Thymus (tissue), 11 donors: ENCODE measurements around the gene KAZALD1. TPM values are rescaled to one million over a fixed set of nuclear protein-coding genes. Genes with fewer than 3 reads are reported as not detected.

Experiments used
- DNase-seq, 9 donors: peaks; one replicate each; pipeline ENCODE4 v3.0.0-alpha.2; 2013; ENCODE audit warnings: low spot score in 9 of 9, low read depth in 6 of 9, missing footprints in 1 of 9
- H3K27ac ChIP-seq, 2 donors: one replicate each; pipeline ENCODE4 v1.5.1; 2013; ENCODE audit warnings: control low read depth in 1 of 2, low read depth in 1 of 2, low read length in 1 of 2, mild to moderate bottlenecking in 1 of 2, moderate library complexity in 1 of 2
- H3K27me3 ChIP-seq, 2 donors: one replicate each; pipeline ENCODE4 v1.5.1; 2013; ENCODE audit warnings: low read length in 1 of 2; ENCODE audit not compliant: control insufficient read depth in 2 of 2, insufficient read depth in 1 of 2
- H3K36me3 ChIP-seq, 2 donors: one replicate each; pipeline ENCODE4 v1.5.1; 2013; ENCODE audit warnings: low read length in 1 of 2, mild to moderate bottlenecking in 1 of 2, moderate library complexity in 1 of 2; ENCODE audit not compliant: control insufficient read depth in 2 of 2, insufficient read depth in 2 of 2
- H3K4me1 ChIP-seq, 2 donors: one replicate each; pipeline ENCODE4 v1.5.1; 2013; ENCODE audit warnings: low read length in 2 of 2; ENCODE audit not compliant: control insufficient read depth in 2 of 2, insufficient read depth in 2 of 2
- H3K4me3 ChIP-seq, 2 donors: one replicate each; pipeline ENCODE4 v1.5.1; 2013; ENCODE audit warnings: low read length in 2 of 2, control low read depth in 1 of 2, mild to moderate bottlenecking in 1 of 2
- H3K9me3 ChIP-seq, 2 donors: one replicate each; pipeline ENCODE4 v1.5.1; 2013; ENCODE audit warnings: low read length in 1 of 2, mild to moderate bottlenecking in 1 of 2; ENCODE audit not compliant: control insufficient read depth in 2 of 2, insufficient read depth in 1 of 2
- WGBS: extraction: QIAGEN DNeasy Blood & Tissue Kit; methylation state at CpG from one replicate; pipeline ENCODE4 v1.1.7; 2013; 5-methylcytosine and 5-hydroxymethylcytosine counted together
- polyA plus RNA-seq: library from polyadenylated mRNA; stranded (reverse); fragments of 200-250 nt; gene quantifications from one replicate; pipeline ENCODE4 v1.2.3, GENCODE V29; 2013
- total RNA-seq: library from RNA; stranded (reverse); fragments of 120-200 nt; gene quantifications from one replicate; pipeline ENCODE4 v1.2.4, GENCODE V29; 2013
- donor health status: healthy.

The KAZALD1 gene
- total and polyA plus RNA-seq, 2 donors, result 2.3 to 2.8 TPM

DNA sequence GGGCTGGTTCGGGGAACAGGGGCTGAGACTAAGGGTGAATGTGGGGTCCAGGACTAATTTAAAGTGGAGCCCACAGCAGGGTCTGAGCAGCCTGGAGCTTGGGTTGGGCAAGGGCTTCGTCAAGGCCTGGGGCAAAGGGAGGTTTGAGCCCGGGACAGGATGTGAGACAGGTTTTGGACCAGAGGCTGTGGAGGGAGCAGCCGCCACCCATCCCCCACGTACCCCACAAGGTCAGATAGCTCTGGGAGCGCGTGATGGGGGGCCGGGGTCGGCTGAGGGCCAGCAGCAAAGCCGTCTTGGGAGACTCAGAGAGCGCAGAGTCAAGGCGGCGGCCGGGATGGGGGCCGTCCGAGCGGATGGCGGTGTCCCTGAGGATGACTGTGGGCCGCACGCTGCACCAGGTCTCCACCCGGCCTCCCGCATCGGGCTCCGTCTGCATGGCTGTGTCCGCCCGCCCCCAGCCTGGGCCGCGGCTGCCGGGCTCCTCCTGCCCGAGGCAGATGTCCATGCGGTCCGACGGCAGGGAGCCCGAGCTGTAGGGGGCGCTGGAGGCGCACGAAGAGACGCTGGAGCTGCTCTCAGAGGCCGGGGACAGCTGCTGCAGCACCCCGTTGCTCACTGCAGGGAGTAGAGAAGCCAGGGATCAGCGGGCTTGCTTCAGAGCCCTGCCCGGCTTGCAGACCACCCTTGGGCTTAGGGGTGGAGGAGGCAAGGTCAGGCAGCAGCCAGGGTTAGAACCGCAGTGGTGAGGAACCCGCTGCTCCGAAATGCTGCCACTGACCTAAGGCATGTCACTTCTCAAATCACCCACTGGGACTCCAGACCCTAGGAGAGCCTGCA, 43.0 kb upstream of the KAZALD1 start:
- WGBS, result 29% methylated on average over 45 of the region's 45 CpGs
- no peak overlapping the region for H3K4me3 ChIP-seq
- no peaks in the 10 kb centered on the region for H3K36me3 ChIP-seq
- peak in 2 of 9 donors; percentile 49 to 54 for DNase-seq
- peaks cover 0 to 5% of the 10 kb centered on the region in 2 donors for H3K4me1 ChIP-seq
- H3K27me3 ChIP-seq, result peaks cover 16 to 82% of the 10 kb centered on the region in 2 donors
- no peak overlapping the region for H3K27ac ChIP-seq
- H3K9me3 ChIP-seq, result no peaks in the 10 kb centered on the region

DNA sequence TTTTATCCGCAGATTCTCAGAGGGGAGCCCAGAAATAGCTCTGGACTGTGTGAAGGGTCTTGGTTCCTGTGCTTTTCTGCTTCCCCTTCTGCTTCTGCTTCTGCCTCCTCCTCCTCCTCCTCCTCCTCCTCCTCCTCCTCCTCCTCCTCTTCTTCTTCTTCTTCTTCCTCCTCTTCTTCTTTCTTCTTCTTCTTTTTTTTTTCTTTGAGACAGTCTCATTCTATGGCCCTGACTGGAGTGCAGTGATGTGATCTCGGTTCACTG, 42.4 kb upstream of the KAZALD1 start:
- H3K27ac ChIP-seq, result no peak overlapping the region
- H3K27me3 ChIP-seq, result peaks cover 16 to 80% of the 10 kb centered on the region in 2 donors
- 37% methylated on average over 2 of the region's 2 CpGs for WGBS
- H3K9me3 ChIP-seq, result no peaks in the 10 kb centered on the region
- H3K4me1 ChIP-seq, result peaks cover 0 to 3% of the 10 kb centered on the region in 2 donors
- DNase-seq, result no peak
- no peak overlapping the region for H3K4me3 ChIP-seq
- no peaks in the 10 kb centered on the region for H3K36me3 ChIP-seq

DNA sequence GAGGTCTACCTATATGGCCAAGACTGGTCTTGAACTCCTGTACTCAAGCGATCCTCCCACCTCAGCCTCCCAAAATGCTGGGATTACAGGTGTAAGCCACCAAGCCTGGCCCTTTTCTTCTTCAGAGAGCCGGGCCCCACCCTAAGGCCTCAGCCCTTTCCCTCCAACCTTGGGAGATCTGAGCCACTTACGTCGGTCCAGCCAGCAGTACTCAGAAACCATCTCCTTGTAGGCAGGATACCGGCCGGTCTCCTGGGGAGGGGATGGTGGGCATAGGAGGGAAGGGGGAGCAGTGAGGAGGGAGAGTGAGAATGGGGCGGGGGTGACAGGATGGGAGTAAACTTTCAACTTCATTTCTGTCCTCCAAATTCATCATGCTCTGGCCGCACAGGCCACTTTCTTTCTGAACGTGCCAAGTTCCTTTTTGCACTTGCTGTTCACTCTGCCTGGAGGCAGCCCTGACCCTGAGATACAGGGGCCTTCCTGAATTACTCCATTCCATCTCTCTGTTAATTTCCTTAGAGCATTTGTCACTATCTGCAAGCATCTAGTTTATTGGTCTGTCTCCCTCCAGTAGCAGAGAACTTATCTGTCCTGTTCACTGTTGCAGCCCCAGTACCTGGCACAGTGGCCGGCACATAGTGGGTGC, 41.2 kb upstream of the KAZALD1 start:
- no peak overlapping the region for H3K27ac ChIP-seq
- H3K9me3 ChIP-seq, result no peaks in the 10 kb centered on the region
- H3K27me3 ChIP-seq, result peaks cover 16 to 71% of the 10 kb centered on the region in 2 donors
- DNase-seq, result no peak
- H3K36me3 ChIP-seq, result no peaks in the 10 kb centered on the region
- 94% methylated on average over 10 of the region's 10 CpGs for WGBS
- H3K4me1 ChIP-seq, result no peaks in the 10 kb centered on the region
- H3K4me3 ChIP-seq, result no peak overlapping the region

GRCh38 chr10:101021239-101021638, 40.5 kb upstream of the KAZALD1 start:
- Histone ChIP-seq H3K4me1 (no peaks in the 10 kb centered on the region), H3K27ac (no peak overlapping the region), H3K36me3 (no peaks in the 10 kb centered on the region), H3K9me3 (no peaks in the 10 kb centered on the region), H3K27me3 (peaks cover 16 to 64% of the 10 kb centered on the region in 2 donors), H3K4me3 (no peak overlapping the region)
- WGBS, result 96% methylated on average over 4 of the region's 4 CpGs
- DNase-seq, result no peak

GRCh38 chr10:101021692-101022251, 40.0 kb upstream of the KAZALD1 start:
- Histone ChIP-seq H3K27me3 (peaks cover 16 to 62% of the 10 kb centered on the region in 2 donors), H3K4me3 (no peak overlapping the region), H3K9me3 (no peaks in the 10 kb centered on the region), H3K36me3 (no peaks in the 10 kb centered on the region), H3K4me1 (peaks cover 0 to 2% of the 10 kb centered on the region in 2 donors), H3K27ac (no peak overlapping the region)
- DNase-seq, result no peak
- WGBS, result 97% methylated on average over 11 of the region's 11 CpGs

DNA sequence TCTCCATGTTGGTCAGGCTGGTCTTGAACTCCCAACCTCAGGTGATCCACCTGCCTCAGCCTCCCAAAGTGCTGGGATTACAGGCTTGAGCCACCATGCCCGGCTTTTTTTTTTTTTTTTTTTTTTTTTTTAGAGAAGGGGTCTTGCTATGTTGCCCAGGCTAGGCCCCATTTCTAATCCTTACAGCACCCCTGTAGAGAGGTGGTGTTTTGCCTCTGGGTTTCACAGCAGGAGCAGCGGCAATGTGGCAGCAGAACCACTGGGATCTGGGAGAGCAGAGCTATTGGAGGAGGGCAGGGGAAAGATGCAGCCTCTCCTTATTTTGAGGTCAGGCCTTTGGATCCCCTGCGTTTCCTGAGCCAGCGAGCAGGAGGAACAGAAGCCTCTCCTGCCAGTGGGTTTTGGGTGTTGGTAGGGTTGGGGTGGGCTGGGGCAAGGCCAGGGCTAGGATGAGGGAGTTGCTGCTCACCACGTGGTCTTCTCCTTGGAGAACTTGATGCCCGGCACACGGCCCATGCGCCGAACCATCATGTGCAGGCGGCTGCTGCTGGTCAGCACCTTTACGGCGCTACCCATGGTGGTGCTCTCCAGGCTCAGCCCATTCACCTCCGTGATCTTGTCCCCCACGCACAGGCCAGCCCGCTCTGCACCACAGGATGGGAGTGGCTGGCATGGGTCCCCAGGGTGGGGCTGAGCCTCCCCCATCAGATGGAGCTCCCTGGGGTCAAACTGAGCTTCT, 38.7 kb upstream of the KAZALD1 start:
- Histone ChIP-seq H3K4me3 (no peak overlapping the region), H3K27me3 (peaks cover 9 to 59% of the 10 kb centered on the region in 2 donors), H3K4me1 (peaks cover 0 to 3% of the 10 kb centered on the region in 2 donors), H3K36me3 (no peaks in the 10 kb centered on the region), H3K9me3 (no peaks in the 10 kb centered on the region), H3K27ac (no peak overlapping the region)
- DNase-seq, result no peak
- 97% methylated on average over 15 of the region's 15 CpGs for WGBS

DNA sequence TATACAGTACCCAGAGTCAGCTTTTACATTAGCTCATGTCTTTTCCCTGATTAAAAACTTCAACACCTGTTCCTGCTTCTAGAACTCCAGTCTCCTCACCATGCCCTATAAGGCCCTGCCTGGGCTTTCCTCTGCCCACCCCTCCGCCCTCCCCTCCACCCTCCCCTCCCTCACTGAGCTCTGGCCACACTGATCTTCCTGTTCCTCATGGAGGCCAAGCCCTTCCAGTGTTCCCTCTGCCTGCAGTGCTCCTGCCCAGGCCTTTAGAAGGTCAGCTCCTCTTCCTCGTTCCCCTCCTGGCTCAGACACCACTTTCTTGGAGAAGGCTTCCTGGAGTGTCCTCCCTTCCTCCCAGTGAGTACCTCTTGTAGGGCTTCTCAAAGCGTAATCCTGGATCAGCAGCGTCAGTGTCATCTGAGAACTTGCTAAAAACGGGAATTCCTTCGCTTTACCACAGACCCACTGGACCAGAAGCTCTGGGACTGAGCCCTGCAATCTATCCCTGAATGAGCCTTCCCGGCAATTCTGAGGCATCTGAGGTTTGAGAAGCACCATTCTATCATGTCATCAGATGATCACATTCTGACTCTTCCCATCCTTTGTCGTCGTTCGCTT, 34.6 kb upstream of the KAZALD1 start:
- no peak overlapping the region for H3K27ac ChIP-seq
- H3K27me3 ChIP-seq, result peaks cover 8 to 60% of the 10 kb centered on the region in 2 donors
- H3K9me3 ChIP-seq, result peaks cover 0 to 4% of the 10 kb centered on the region in 2 donors
- no peak for DNase-seq
- H3K36me3 ChIP-seq, result no peaks in the 10 kb centered on the region
- H3K4me1 ChIP-seq, result peaks cover 4 to 28% of the 10 kb centered on the region in 2 donors
- 86% methylated on average over 10 of the region's 10 CpGs for WGBS
- H3K4me3 ChIP-seq, result no peak overlapping the region

DNA sequence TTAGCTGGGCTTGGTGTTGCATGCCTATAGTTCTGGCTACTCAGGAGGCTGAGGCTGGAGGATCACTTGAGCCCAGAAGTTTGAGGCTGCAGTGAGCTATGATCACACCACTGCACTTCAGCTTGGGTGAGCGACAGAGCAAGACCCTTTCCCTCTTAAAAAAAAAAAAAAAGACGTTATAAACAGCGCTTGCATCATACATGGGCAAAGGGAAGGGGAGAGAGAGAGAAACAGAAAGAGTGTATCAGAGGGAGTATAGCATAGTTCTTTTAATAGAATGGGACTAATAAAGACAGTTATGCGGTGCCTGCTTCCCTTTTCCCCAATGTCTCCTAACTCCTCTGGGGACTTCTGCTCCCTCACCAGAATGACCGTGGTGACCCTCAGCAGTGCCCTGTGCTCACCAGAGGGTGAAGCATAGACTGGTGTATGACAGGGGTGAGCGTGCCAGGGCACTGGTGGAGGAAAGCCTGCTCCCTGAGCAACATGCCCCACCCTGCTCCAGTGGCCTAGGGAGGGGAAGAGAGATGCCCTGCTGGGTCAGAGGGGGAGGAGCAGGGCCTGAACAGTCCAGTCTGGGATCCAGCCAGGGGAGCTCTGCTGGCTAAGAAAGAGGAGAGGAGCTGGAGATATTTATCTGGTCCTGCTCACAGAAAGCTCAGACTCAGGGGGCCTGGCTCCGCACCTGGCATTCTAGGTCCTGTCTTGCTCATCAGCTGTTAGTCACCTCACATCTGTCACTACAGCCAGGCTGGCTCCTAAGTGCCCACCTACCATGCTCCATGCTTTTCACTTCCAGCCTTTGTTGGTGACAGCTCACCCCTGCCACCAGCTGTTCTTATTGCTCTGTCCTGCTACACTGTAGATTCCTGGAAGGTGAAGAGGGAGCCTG, 33.1 kb upstream of the KAZALD1 start:
- Histone ChIP-seq H3K4me3 (no peak overlapping the region), H3K36me3 (no peaks in the 10 kb centered on the region), H3K27me3 (peaks cover 8 to 70% of the 10 kb centered on the region in 2 donors), H3K27ac (no peak overlapping the region), H3K4me1 (peaks cover 8 to 39% of the 10 kb centered on the region in 2 donors), H3K9me3 (peaks cover 0 to 4% of the 10 kb centered on the region in 2 donors)
- no peak for DNase-seq
- WGBS, result 88% methylated on average over 7 of the region's 7 CpGs
